Endothelial cell (in vitro differentiated cells): Measurements from ENCODE around the gene C16orf90. TPM values are rescaled to one million over a fixed set of nuclear protein-coding genes. Genes with fewer than 3 reads are reported as not detected.
A peak's percentile ranks its signal among the peaks of the same experiment; 100 is the strongest.

Experiments
- DNase-seq: peaks from one replicate; pipeline ENCODE4 v3.0.0; 2021; ENCODE audit warnings: low spot score
- H3K27ac Mint-ChIP-seq: one replicate; pipeline ENCODE4 v1.8.0; 2021; ENCODE audit warnings: mixed read lengths, inconsistent platforms; ENCODE audit not compliant: unreplicated experiment
- H3K27me3 Mint-ChIP-seq: one replicate; pipeline ENCODE4 v1.8.0; 2021; ENCODE audit warnings: mild to moderate bottlenecking, moderate library complexity, mixed read lengths, inconsistent platforms; ENCODE audit not compliant: unreplicated experiment
- H3K36me3 Mint-ChIP-seq: one replicate; pipeline ENCODE4 v1.8.0; 2021; ENCODE audit warnings: mild to moderate bottlenecking, low read depth, mixed read lengths, inconsistent platforms; ENCODE audit not compliant: unreplicated experiment
- H3K4me1 Mint-ChIP-seq: one replicate; pipeline ENCODE4 v1.8.0; 2021; ENCODE audit warnings: mild to moderate bottlenecking, mixed read lengths, inconsistent platforms; ENCODE audit not compliant: unreplicated experiment
- H3K4me3 Mint-ChIP-seq: one replicate; pipeline ENCODE4 v1.8.0; 2021; ENCODE audit warnings: mild to moderate bottlenecking, mixed read lengths, inconsistent platforms; ENCODE audit not compliant: unreplicated experiment
- H3K9me3 Mint-ChIP-seq: one replicate; pipeline ENCODE4 v1.8.0; 2021; ENCODE audit warnings: mixed read lengths, inconsistent platforms; ENCODE audit not compliant: unreplicated experiment
- total RNA-seq: library from RNA; stranded (reverse); fragmentation: NEBNext Ultra II Directional; extraction: Animal tissue kit (Norgen Biotek cat#: 25700); gene quantifications from one replicate; pipeline ENCODE4 v1.2.1, GENCODE V29; 2021; ENCODE audit not compliant: unreplicated experiment
- TF ChIP-seq, protein P1 (sequence below): fragments of 200-600 bp; sonication (generic); IDR thresholded peaks from one replicate; pipeline ENCODE4 v1.5.0; 2021; ENCODE audit warnings: antibody characterized with exemption; ENCODE audit not compliant: unreplicated experiment

Gene C16orf90
- total RNA-seq, 1 donor from 2014 or later: not detected

DNA sequence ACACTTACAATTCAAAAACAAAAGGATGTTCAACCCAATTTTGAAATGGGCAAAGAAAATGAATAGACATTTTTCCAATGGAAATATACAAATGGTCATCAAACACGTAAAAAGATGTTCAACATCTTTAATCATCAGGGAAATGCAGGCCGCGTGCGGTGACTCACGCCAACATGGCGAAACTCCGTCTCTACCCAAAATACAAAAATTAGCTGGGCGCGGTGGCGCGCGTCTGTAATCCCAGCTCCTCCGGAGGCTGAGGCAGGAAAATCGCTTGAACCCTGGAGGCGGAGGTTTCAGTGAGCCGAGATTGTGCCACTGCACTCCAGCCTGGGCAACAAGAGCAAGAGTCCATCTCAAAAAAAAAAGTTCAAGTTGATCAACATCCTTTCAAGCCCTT is 3.7 kb upstream of the C16orf90 start:
- Mint-ChIP-seq H3K27me3 (peaks cover 5% of the 10 kb centered on the region), H3K4me3 (no peak overlapping the region)
- TF ChIP-seq, protein P1, sequence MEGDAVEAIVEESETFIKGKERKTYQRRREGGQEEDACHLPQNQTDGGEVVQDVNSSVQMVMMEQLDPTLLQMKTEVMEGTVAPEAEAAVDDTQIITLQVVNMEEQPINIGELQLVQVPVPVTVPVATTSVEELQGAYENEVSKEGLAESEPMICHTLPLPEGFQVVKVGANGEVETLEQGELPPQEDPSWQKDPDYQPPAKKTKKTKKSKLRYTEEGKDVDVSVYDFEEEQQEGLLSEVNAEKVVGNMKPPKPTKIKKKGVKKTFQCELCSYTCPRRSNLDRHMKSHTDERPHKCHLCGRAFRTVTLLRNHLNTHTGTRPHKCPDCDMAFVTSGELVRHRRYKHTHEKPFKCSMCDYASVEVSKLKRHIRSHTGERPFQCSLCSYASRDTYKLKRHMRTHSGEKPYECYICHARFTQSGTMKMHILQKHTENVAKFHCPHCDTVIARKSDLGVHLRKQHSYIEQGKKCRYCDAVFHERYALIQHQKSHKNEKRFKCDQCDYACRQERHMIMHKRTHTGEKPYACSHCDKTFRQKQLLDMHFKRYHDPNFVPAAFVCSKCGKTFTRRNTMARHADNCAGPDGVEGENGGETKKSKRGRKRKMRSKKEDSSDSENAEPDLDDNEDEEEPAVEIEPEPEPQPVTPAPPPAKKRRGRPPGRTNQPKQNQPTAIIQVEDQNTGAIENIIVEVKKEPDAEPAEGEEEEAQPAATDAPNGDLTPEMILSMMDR: no peak

DNA sequence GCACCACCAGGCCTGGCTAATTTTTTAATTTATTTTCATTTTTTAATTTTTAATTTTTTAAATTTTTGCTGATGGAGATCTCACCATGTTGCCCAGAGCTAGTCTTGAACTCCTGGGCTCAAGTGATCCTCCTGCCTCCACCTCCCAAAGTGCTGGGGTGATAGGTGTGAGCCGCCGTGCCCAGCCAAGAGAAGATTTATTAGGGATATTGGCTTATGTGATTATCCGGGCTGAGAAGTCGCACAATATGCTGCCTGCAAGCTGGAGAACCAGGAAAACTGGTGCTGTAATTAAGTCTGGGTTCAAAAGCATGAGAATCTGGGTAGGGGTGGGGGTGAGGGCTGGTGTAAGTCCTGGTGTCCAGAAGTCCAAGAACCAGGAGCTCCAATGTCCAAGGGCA is 2.5 kb upstream of the C16orf90 start:
- DNase-seq: no peak
- H3K9me3 Mint-ChIP-seq: no peaks in the 10 kb centered on the region
- H3K4me3 Mint-ChIP-seq: no peak overlapping the region
- peaks cover 5% of the 10 kb centered on the region for H3K27me3 Mint-ChIP-seq
- peaks cover 3% of the 10 kb centered on the region for H3K36me3 Mint-ChIP-seq
- TF ChIP-seq, protein P1: no peak
- peaks cover 6% of the 10 kb centered on the region for H3K4me1 Mint-ChIP-seq
- H3K27ac Mint-ChIP-seq: no peak overlapping the region

More for the DNA sequence above, 3.7 kb upstream of the C16orf90 start:
- no peaks in the 10 kb centered on the region for H3K9me3 Mint-ChIP-seq
- no peak overlapping the region for H3K27ac Mint-ChIP-seq
- peaks cover 6% of the 10 kb centered on the region for H3K4me1 Mint-ChIP-seq
- no peak for DNase-seq
- H3K36me3 Mint-ChIP-seq: peaks cover 3% of the 10 kb centered on the region

DNA sequence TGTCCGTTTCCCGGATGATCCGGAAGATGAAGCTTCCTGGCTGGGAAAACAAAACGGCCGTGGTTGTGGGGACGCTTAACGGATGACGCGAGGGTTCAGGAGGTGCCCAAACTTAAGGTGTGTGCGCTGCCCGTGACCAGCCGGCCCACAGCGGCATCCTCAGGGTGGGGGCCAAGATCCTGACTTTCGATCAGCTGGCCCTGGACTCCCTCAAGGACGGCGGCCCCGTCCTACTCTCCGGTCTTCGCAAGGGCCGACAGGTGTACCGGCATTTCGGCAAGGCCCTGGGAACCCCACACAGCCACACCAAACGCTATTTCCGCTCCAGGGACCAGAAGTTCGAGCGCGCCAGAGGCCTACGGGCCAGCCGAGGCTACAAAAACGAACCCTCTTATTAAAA is 1.1 kb upstream of the C16orf90 start:
- no peaks in the 10 kb centered on the region for H3K4me1 Mint-ChIP-seq
- TF ChIP-seq, protein P1: no peak
- H3K9me3 Mint-ChIP-seq: no peaks in the 10 kb centered on the region
- peak overlapping the region; percentile 51 for H3K4me3 Mint-ChIP-seq
- no peak for DNase-seq
- H3K27ac Mint-ChIP-seq: no peak overlapping the region
- peaks cover 3% of the 10 kb centered on the region for H3K36me3 Mint-ChIP-seq
- peaks cover 6% of the 10 kb centered on the region for H3K27me3 Mint-ChIP-seq

DNA sequence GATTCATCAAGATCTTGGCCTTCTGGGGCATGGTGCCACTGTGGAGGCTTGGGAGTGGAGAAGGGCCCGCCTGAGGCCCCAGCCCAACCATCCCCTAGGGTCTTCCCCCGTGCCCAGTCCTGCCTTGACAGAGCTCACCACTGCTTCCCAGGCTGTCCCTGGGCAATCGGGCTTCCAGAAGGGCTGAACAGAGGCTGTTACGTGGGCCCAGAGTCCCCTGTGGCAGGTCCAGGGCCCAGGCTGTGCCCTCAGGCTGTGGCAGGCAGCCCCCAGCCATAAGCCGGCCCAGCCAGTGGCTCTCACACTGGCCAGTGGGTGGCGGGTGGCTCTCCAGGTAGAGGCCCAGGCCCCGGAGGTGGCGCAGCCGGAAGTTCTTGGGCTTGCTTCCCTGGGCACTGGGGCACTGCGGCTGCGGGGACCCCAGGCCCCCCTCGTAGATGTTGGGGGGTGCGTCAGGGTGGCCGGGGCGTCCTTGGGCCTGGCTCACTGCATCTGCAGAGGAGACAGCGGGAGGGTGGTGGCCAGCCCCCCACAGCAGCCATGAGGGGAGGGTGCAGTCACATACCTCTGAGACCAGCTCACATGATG is 809 bp downstream of the C16orf90 start:
- peaks cover under 1% of the 10 kb centered on the region for H3K36me3 Mint-ChIP-seq
- peaks cover 4% of the 10 kb centered on the region for H3K27me3 Mint-ChIP-seq
- no peaks in the 10 kb centered on the region for H3K9me3 Mint-ChIP-seq
- no peaks in the 10 kb centered on the region for H3K4me1 Mint-ChIP-seq
- no peak for DNase-seq
- H3K27ac Mint-ChIP-seq: no peak overlapping the region
- H3K4me3 Mint-ChIP-seq: no peak overlapping the region
- TF ChIP-seq, protein P1: no peak

DNA sequence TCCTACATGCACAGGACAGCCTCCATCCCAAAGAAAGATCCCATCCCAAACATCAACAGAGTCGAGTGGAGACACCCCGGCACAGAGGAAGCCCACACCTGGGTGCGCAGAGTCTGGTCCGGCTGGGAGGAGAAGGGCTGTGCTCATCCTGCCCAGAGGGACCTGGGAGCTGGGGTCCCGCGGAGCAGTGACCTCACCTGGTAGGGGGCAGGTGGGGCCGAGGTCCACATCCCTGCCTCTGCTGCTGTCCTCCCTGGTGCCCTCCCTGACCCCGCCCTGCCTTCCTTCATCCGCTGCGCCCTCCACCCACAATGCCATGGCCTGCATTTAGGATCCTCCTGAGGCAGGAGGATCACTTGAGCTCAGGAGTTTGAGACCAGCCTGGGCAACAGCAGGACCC is 2.9 kb downstream of the C16orf90 start:
- Mint-ChIP-seq H3K4me3 (no peak overlapping the region), H3K27ac (no peak overlapping the region), H3K27me3 (peaks cover 11% of the 10 kb centered on the region), H3K36me3 (no peaks in the 10 kb centered on the region), H3K9me3 (no peaks in the 10 kb centered on the region), H3K4me1 (no peaks in the 10 kb centered on the region)
- TF ChIP-seq, protein P1: no peak
- DNase-seq: no peak
